DLD1 (cell line): ENCODE results near the gene PGGT1B.

ENCODE experiments used
- in situ Hi-C: cut with HindIII; loops from 2 replicates; pipeline ENCODE4 v1.10.0; 2017; ENCODE audit warnings: low sequenced_read_pairs

The PGGT1B gene

GRCh38 chr5:115184770-115185169 lies 77.9 kb downstream of the PGGT1B start:
- in situ Hi-C loops: no loop called here

DNA sequence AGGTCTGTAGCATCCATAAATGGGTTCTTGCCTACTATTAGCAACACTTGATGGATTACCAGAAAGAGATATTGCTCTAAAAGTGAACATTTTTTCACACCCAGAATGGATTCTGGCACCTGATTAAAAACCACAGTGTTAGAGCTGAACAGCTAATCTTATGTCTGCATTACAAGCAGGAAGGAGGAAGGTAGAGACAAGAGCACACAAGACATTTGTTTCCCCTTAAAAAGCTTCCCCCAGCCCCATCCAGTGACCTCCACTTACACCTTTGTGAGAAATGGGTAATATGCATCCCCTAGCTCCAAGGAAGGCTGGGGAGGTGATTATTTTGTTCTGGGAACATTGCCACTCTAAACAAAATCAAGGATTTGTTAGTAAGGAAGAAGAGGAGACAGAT lies 80.9 kb downstream of the PGGT1B start:
- in situ Hi-C loops: no loop called here

GRCh38 chr5:115180165-115180709 lies 82.4 kb downstream of the PGGT1B start:
- in situ Hi-C loops: no loop called here

- in situ Hi-C loops: no loop called here
Measured at GRCh38 chr5:115179394-115180164, 83.1 kb downstream of the PGGT1B start.

DNA sequence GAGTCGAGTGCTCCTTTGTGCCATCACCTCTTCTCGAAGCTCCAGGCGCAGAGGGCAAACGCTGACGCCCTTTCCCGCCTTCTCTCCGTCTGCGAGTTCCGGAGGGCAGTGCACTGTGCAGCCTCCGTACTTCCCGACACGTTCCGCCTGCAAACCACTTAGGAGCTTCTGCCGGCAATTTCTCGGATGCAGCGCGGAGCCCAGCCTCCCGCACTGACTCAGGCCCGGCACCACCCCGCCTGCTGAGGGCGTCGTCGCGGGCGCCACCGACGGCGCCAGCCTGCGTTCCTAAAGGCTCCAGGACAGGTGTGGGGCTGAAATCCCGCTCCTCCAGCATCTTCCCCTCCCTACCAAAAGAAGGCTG lies 83.7 kb downstream of the PGGT1B start:
- in situ Hi-C loops: no loop called here

DNA sequence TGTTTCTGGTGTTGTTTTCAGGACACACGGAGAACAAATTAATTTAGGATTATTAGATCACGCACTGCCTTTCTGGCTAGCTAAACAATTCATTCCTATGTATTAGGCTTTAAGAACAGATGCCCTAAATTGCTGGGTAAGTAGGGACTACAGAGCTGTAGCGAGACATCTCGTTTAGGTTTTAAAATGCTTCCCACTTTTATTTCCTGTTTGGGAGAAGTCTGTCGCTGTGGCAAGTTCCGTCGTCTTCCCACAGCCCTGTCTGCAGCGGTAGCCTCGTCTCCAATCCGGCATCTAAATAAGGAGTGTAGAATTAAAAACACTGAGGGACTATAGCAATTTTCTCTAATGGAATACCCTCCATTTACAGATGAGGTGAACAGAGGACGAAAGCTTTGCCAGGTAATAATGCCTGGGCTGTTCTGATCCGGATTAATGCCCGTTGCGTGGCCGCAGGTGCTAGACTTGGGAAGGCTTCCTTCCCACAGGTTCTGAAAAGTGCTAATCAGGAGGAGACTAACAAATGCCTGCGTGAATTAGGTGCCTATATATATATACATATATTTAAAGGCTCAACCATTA lies 91.7 kb downstream of the PGGT1B start:
- in situ Hi-C loops: no loop called here

DNA sequence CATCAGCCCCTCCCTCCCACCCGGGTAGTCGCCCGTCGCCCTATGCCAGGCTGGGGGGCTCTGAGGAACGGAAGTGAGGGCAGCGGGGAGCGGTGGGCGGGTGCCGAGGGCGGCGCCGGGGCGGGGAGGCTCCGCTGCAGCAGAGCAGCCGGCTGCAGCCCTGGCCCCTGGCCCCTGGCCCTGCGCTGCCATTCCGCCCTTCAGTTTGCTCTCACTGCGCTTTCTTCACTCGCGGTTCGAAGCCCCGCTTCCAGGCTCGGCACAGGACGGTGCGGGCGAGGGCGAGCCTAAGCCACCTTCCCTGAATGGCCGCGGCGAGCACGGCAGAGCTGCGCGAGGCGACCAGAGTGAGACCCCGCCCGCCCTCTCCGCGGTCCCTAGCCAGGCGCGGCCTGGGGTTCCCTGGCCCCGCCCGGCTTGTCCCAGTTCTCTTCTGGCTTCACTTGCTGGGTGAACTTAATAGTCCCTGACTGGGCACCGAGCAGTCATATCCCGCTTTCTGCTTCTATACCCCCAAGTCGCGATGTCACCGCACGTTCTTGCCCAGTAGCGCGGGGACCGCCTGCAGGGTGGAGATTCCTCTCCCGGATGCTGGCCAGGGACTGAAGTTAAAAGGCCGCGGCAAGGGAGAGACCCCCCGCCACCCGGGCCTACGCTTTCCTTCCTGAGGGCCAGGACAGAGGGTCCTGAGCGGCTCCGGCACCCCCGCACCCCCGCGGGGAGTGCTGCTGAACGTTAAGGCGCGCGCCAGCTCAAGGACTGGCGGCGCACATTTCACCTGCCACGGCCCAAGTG lies 92.3 kb downstream of the PGGT1B start:
- in situ Hi-C loops: no loop called here

DNA sequence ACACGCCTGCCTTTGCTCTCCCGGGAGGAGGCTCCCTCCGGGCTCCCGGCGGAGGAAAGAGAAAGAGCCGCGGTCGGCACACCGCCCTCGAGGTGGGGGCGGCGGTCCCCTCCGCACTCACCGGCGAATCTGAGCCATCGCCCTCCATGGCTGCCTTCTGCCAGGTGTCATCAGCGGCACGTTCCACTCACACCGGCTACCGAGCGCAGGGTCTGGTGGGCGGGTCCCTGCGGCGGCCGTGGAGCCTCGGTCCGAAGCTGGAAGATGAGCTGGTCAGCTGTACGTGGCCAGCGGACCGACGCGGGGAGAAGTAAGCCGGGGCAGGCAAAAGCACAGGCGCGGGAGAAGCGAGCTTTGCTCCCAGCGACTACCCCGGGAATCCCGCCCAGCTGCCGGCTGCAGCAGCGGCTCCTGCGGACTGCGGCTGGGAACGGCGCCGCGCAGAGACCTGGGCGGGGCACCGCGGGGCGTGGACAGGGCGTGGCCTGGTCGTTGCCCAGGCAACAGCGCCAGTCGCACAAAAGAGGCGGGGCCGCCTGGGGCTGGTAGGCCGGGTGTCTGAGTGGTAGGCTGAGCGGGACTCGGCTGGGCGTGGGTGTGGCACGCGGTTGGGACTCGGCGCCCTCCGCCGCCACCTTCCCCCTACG lies 93.1 kb downstream of the PGGT1B start, which contains the start of gene TRIM36:
TSS of gene TRIM36 (minus strand) at position 422 of the 647 bp plus-strand sequence. CDS start at position 148, 274 bp downstream.
- in situ Hi-C loops: no loop called here

GRCh38 chr5:115168829-115169486 lies 93.7 kb downstream of the PGGT1B start:
- in situ Hi-C loops: no loop called here

- in situ Hi-C loops: no loop called here
Measured at GRCh38 chr5:115166744-115167393, 95.8 kb downstream of the PGGT1B start.

GRCh38 chr5:115165790-115166189 lies 96.9 kb downstream of the PGGT1B start:
- in situ Hi-C loops: no loop called here

DNA sequence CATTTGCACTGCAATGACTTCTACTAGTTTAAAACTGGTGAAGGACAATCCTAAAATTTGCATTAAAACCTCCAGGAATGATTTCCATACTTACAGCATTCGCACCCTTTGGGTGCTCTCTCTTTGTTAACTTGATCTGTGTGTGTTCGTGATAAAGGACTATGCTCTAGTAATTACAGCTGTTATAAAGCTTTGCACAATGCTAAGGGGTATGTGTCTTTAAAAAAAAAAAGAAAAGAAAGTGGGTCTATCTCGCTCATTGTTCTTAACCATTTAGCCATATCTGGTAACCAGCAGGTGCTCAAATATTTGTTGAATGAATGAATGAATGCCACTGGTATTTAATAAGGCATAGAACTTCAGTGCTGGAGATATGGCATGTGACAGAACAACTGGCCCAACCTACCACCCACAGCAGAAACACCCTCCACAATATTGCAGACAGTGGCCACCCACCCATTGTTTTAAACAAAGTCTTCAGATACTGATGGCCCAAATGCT lies 101.7 kb downstream of the PGGT1B start:
- in situ Hi-C loops: no loop called here
